Esophagus squamous epithelium (tissue), 4 donors: Measurements from ENCODE around the gene ITPK1.

ENCODE experiments used
- POLR2A ChIP-seq, 4 donors: fragments of 450-650 bp; IDR thresholded peaks; one replicate each; pipeline ENCODE4 v1.6.1; 2017; ENCODE audit warnings: antibody characterized with exemption in 4 of 4, mild to moderate bottlenecking in 4 of 4, moderate library complexity in 3 of 4
- TF ChIP-seq, protein P1 (sequence below), 6 experiments: fragments of 450-650 bp in 4 of 6; fragments of 200-600 bp in 2 of 6; sonication (generic) in 2 of 6; IDR thresholded peaks; one replicate each; pipeline ENCODE4 v1.5.1; 2016 to 2019; ENCODE audit warnings: antibody characterized with exemption in 6 of 6, mild to moderate bottlenecking in 4 of 6, moderate library complexity in 4 of 6

DNA sequence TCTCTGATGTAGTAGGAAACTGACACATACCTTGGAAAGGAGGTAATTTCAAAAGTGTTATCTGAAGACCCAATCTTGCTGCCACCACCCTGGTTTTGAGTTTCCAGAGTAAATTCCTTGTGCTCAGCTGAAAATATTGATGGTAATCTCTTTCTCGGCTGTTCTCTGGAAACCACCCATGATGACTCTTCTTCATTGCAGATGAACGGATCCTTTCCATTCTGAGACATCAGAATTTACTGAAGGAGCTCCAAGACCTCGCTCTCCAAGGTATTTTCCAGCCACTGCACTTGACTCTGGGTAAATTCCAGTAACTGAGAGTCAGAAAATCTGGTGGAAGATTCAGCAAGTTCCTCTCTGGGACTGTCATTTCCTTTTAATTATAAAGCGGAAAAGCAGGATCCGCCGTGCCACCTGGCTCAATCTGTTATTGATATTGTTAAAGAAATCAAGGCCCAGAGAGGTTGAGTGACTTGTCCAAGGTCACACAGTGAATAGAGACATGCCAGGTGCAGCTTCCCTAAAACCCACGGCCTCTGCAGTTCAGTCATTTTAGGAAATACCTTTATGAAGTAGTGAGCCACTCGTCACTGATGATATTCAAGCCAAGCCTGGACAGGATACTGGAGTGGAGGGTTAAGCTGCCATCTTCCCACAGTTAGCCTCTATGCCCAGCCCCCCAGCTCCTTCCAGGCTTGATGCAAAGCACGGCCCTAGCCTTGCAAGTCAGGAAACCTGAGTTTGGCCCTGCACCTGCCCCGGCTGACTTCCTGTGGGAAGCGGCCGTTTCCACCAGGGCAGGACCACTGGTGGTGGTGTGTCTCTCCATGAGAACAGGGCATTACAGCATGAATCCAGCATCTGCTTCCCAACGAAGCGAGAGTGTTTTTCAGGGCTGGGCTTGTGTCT is 188.1 kb downstream of the ITPK1 start:
- TF ChIP-seq, protein P1, sequence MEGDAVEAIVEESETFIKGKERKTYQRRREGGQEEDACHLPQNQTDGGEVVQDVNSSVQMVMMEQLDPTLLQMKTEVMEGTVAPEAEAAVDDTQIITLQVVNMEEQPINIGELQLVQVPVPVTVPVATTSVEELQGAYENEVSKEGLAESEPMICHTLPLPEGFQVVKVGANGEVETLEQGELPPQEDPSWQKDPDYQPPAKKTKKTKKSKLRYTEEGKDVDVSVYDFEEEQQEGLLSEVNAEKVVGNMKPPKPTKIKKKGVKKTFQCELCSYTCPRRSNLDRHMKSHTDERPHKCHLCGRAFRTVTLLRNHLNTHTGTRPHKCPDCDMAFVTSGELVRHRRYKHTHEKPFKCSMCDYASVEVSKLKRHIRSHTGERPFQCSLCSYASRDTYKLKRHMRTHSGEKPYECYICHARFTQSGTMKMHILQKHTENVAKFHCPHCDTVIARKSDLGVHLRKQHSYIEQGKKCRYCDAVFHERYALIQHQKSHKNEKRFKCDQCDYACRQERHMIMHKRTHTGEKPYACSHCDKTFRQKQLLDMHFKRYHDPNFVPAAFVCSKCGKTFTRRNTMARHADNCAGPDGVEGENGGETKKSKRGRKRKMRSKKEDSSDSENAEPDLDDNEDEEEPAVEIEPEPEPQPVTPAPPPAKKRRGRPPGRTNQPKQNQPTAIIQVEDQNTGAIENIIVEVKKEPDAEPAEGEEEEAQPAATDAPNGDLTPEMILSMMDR (IDR thresholded peaks at IDR 0.05) = no peak
- no peak for TF ChIP-seq POLR2A (IDR thresholded peaks at IDR 0.05)
